Naive thymus-derived CD4-positive, alpha-beta T cell (primary cell): ENCODE measurements around the gene CXCL5. TPM values are rescaled to one million over a fixed set of nuclear protein-coding genes. Genes with fewer than 3 reads are reported as not detected.

Experiments
- ATAC-seq: fragments of 150-1000 bp; cut with Tn5 transposase; 2 replicates; pipeline ENCODE4 v1.10.0; 2021; ENCODE audit warnings: mild to moderate bottlenecking, moderate library complexity
- CTCF ChIA-PET: fragments of 350-600 bp; sonication (Branson Sonifier 250); formaldehyde crosslinking; loops from one replicate; lab custom pipeline; 2021; ENCODE audit warnings: antibody characterized with exemption; lab: Charles Lee
- POLR2A ChIA-PET: fragments of 350-600 bp; sonication (Branson Sonifier 250); formaldehyde crosslinking; loops from one replicate; lab custom pipeline; 2021; ENCODE audit warnings: antibody characterized with exemption, inconsistent platforms; lab: Charles Lee
- DNase-seq, 9 donors: peaks; one replicate each; pipeline versions ENCODE4 v3.0.0 to v3.0.0-alpha.2; 2020 to 2022; ENCODE audit warnings: mixed read lengths in 1 of 9
- H3K27ac ChIP-seq: one replicate; pipeline ENCODE4 v1.7.0; 2013; ENCODE audit warnings: mild to moderate bottlenecking, low read depth, low read length, moderate library complexity
- H3K27me3 ChIP-seq, 2 donors: one replicate each; pipeline ENCODE4 v1.7.0; 2013; ENCODE audit warnings: low read length in 2 of 2, mild to moderate bottlenecking in 2 of 2, moderate library complexity in 2 of 2; ENCODE audit not compliant: control insufficient read depth in 2 of 2, insufficient read depth in 2 of 2
- H3K36me3 ChIP-seq, 3 experiments: 1 replicate in 2 of 3; 2 replicates in 1 of 3; pipeline ENCODE4 v1.7.0; 2013; ENCODE audit warnings: low read length in 3 of 3, mild to moderate bottlenecking in 3 of 3, moderate library complexity in 1 of 3; ENCODE audit not compliant: insufficient read depth in 3 of 3, control insufficient read depth in 2 of 3
- H3K4me1 ChIP-seq, 2 donors: one replicate each; pipeline ENCODE4 v1.7.0; 2013; ENCODE audit warnings: low read length in 2 of 2, mild to moderate bottlenecking in 2 of 2, moderate library complexity in 1 of 2; ENCODE audit not compliant: control insufficient read depth in 2 of 2, insufficient read depth in 2 of 2
- H3K4me3 ChIP-seq: 2 replicates; pipeline ENCODE4 v1.7.0; 2013; ENCODE audit warnings: mild to moderate bottlenecking, low read length
- H3K9me3 ChIP-seq, 3 experiments: 1 replicate in 2 of 3; 2 replicates in 1 of 3; pipeline ENCODE4 v1.7.0; 2013; ENCODE audit warnings: low read length in 3 of 3; ENCODE audit not compliant: control insufficient read depth in 2 of 3
- H3K27ac Mint-ChIP-seq, 9 donors: one replicate each; pipeline ENCODE4 v1.8.0; 2020 to 2022; ENCODE audit warnings: mixed read lengths in 9 of 9, mild to moderate bottlenecking in 8 of 9, moderate library complexity in 5 of 9, inconsistent platforms in 2 of 9
- H3K27me3 Mint-ChIP-seq, 5 donors: one replicate each; pipeline ENCODE4 v1.8.0; 2021 to 2022; ENCODE audit warnings: mixed read lengths in 5 of 5, mild to moderate bottlenecking in 1 of 5
- H3K36me3 Mint-ChIP-seq, 5 donors: one replicate each; pipeline ENCODE4 v1.8.0; 2020 to 2022; ENCODE audit warnings: mixed read lengths in 5 of 5, mild to moderate bottlenecking in 3 of 5, inconsistent platforms in 1 of 5
- H3K4me1 Mint-ChIP-seq, 7 donors: one replicate each; pipeline ENCODE4 v1.8.0; 2020 to 2022; ENCODE audit warnings: mixed read lengths in 7 of 7, mild to moderate bottlenecking in 3 of 7, inconsistent platforms in 1 of 7
- H3K4me3 Mint-ChIP-seq, 10 donors: one replicate each; pipeline ENCODE4 v1.8.0; 2020 to 2022; ENCODE audit warnings: mild to moderate bottlenecking in 10 of 10, mixed read lengths in 10 of 10, moderate library complexity in 6 of 10, inconsistent platforms in 2 of 10
- H3K9me3 Mint-ChIP-seq, 11 donors: one replicate each; pipeline ENCODE4 v1.8.0; 2020 to 2022; ENCODE audit warnings: mixed read lengths in 11 of 11, mild to moderate bottlenecking in 4 of 11, inconsistent platforms in 1 of 11, moderate library complexity in 1 of 11
- intact Hi-C, 2 donors: fragments of 100-400 bp; cut with micrococcal nuclease; formaldehyde crosslinking; loops; one replicate each; pipeline ENCODE4 v1.15.1; 2023
- polyA plus RNA-seq, 2 donors: library from polyadenylated mRNA; unstranded; fragments of 300-500 nt; fragmentation: Illumina TruSeq; gene quantifications; one replicate each; pipeline ENCODE4 v1.2.3, GENCODE V29; 2021
- total RNA-seq, 6 experiments: library from RNA in 5 of 6; stranded (reverse) in 5 of 6; gene quantifications; 1 replicate in 5 of 6; 2 replicates in 1 of 6; pipeline ENCODE4 v1.2.3 and lab custom pipeline; 2021 to 2026

The CXCL5 gene
- total and polyA plus RNA-seq, 7 experiments from 2014 or later: 0.29 TPM; not detected in 6

DNA sequence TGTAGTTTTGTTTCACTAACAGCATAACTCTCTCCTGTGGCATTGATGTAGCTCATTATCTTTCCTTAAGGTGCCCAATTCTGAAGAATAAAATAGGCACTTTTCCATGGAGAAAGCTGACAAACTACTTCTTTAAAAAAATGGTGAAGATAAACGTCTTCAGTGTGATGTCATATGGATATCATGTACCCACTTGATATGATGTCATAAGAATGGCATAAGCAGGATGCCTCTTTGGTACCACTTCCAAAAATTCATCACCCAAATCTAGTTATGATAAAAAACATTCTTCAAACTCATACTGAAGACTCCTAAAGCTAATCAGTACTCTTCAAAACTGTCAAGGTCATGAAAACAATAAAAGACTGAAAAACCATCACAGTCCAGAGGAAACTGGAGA lies 42.9 kb upstream of the CXCL5 start:
- intact Hi-C loops: no loop called here
- peaks cover 0 to 7% of the 10 kb centered on the region in 2 donors for H3K27me3 ChIP-seq
- DNase-seq (no peak), ATAC-seq (no peak)
- no peaks in the 10 kb centered on the region for H3K9me3 Mint-ChIP-seq
- peaks cover 8 to 20% (median 16%) of the 10 kb centered on the region in 7 donors for H3K4me1 Mint-ChIP-seq
- H3K27ac Mint-ChIP-seq: no peak overlapping the region
- no peaks in the 10 kb centered on the region for H3K36me3 ChIP-seq
- H3K27me3 Mint-ChIP-seq: peaks cover 44 to 65% (median 53%) of the 10 kb centered on the region in 5 donors
- H3K36me3 Mint-ChIP-seq: no peaks in the 10 kb centered on the region
- H3K4me3 Mint-ChIP-seq: no peak overlapping the region
- H3K4me1 ChIP-seq: no peaks in the 10 kb centered on the region
- ChIA-PET POLR2A (no interaction called here), CTCF (no interaction called here)
- H3K4me3 ChIP-seq: no peak overlapping the region
- no peaks in the 10 kb centered on the region for H3K9me3 ChIP-seq
- no peak overlapping the region for H3K27ac ChIP-seq

DNA sequence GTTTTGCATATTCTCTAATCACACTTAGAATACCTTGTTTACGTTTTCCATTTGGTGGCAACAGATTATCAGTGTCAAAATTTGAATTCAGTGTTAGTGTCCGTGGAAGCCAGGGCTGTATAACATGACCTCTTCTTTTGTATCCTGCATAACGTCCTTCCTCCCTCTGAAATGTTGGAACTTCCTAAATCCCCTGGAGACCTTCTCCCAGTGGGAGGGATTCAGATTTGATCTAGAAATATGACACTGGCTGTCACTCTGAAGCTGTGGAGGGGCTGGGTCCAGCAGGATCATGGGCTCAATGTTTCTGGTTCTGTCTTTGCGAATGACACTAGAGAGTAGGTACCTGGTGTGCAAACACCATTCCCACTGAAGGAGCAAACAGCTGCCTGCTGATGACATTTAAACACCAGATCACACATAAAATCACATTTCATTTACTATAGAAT lies 40.9 kb upstream of the CXCL5 start:
- ChIA-PET CTCF (no interaction called here), POLR2A (no interaction called here)
- Histone ChIP-seq H3K9me3 (no peaks in the 10 kb centered on the region), H3K36me3 (no peaks in the 10 kb centered on the region), H3K4me3 (peak overlapping the region; percentile 54), H3K27ac (no peak overlapping the region), H3K27me3 (peaks cover 0 to 7% of the 10 kb centered on the region in 2 donors), H3K4me1 (no peaks in the 10 kb centered on the region)
- no peaks in the 10 kb centered on the region for H3K36me3 Mint-ChIP-seq
- peaks cover 58 to 68% (median 66%) of the 10 kb centered on the region in 5 donors for H3K27me3 Mint-ChIP-seq
- intact Hi-C loops: no loop called here
- peaks cover 8 to 20% (median 16%) of the 10 kb centered on the region in 7 donors for H3K4me1 Mint-ChIP-seq
- no peaks in the 10 kb centered on the region for H3K9me3 Mint-ChIP-seq
- ATAC-seq (no peak), DNase-seq (no peak)
- no peak overlapping the region for H3K27ac Mint-ChIP-seq
- peak overlapping the region; percentile 42 to 90 (median 79) for H3K4me3 Mint-ChIP-seq

GRCh38 chr4:74038425-74039314 lies 40.2 kb upstream of the CXCL5 start, which contains the start of gene CXCL3:
Gene CXCL3 (minus strand): TSS chr4:74038689. CDS start chr4:74038611, 78 bp downstream.
- CTCF ChIA-PET: no interaction called here
- peak within 1 kb of the TSS in 1 of 9 donors; percentile 76 for H3K27ac Mint-ChIP-seq
- peak within 1 kb of the TSS; percentile 54 for H3K4me3 ChIP-seq
- no peaks in the 10 kb centered on the region for H3K9me3 Mint-ChIP-seq
- ATAC-seq (peak; percentile 70), DNase-seq (peak in 4 of 9 donors; percentile 7 to 24 (median 16))
- H3K36me3 ChIP-seq: no peaks in the 10 kb centered on the region
- POLR2A ChIA-PET: no interaction called here
- peaks cover 8 to 20% (median 16%) of the 10 kb centered on the region in 7 donors for H3K4me1 Mint-ChIP-seq
- peak within 1 kb of the TSS; percentile 66 to 90 (median 84) for H3K4me3 Mint-ChIP-seq
- H3K27me3 ChIP-seq: peaks cover 0 to 7% of the 10 kb centered on the region in 2 donors
- intact Hi-C loops: no loop called here
- H3K9me3 ChIP-seq: no peaks in the 10 kb centered on the region
- H3K36me3 Mint-ChIP-seq: no peaks in the 10 kb centered on the region
- H3K27ac ChIP-seq: no peak within 1 kb of the TSS
- no peaks in the 10 kb centered on the region for H3K4me1 ChIP-seq
- peaks cover 58 to 67% (median 65%) of the 10 kb centered on the region in 5 donors for H3K27me3 Mint-ChIP-seq

GRCh38 chr4:74038086-74038424 lies 39.6 kb upstream of the CXCL5 start:
- Mint-ChIP-seq H3K4me3 (peak overlapping the region; percentile 66 to 87 (median 83)), H3K36me3 (no peaks in the 10 kb centered on the region), H3K9me3 (peaks cover 0 to under 1% (median 0%) of the 10 kb centered on the region in 11 donors), H3K27me3 (peaks cover 54 to 62% (median 59%) of the 10 kb centered on the region in 5 donors), H3K27ac (peak overlapping the region in 1 of 9 donors; percentile 76), H3K4me1 (peaks cover 8 to 20% (median 16%) of the 10 kb centered on the region in 7 donors)
- Histone ChIP-seq H3K4me3 (no peak overlapping the region), H3K9me3 (no peaks in the 10 kb centered on the region), H3K27ac (no peak overlapping the region), H3K27me3 (peaks cover 0 to 7% of the 10 kb centered on the region in 2 donors), H3K4me1 (no peaks in the 10 kb centered on the region), H3K36me3 (no peaks in the 10 kb centered on the region)
- CTCF ChIA-PET: no interaction called here
- POLR2A ChIA-PET: no interaction called here
- ATAC-seq (no peak), DNase-seq (peak in 1 of 9 donors; percentile 5)
- intact Hi-C loops: no loop called here

DNA sequence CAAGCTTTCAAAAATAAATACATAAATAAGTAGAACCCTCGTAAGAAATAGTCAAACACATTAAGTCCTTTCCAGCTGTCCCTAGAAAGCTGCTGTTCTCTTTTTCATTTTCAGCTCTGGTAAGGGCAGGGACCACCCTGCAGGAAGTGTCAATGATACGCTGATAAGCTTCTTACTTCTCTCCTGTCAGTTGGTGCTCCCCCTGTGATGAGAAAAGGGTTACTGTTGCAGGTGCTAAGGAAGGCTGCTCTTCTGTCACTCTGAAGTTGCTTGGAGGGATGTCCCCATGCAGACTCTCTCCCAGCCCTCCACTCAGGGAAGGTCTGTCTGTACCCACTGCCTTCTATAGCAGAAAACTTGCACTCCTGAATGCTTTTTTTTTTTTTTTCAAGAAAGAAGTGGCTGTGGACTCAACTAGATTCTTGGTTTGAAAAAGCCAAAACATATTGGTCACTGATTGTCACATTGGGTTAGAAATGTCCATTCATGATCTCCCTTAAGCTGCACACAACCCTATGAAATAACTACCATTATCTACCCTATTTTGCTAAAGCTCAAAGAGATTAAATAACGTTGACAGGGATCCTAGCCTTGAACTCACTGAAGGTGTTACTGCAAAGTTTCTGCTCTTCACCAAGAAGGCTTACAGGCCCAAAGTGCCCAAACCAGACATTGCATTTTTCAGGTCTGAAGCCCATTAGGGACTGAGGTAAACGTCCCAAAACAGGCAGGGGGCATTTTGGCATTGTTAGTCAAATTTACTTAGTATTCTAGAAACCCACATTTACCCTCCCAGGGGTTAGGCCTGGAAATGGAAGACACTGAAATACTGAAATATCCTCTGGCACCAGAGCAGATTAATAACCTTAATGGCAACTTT lies 38.8 kb upstream of the CXCL5 start:
- H3K9me3 Mint-ChIP-seq: peaks cover 0 to 5% (median 0%) of the 10 kb centered on the region in 11 donors
- no peak for DNase-seq
- peaks cover 8 to 20% (median 16%) of the 10 kb centered on the region in 7 donors for H3K4me1 Mint-ChIP-seq
- H3K27ac ChIP-seq: no peak overlapping the region
- H3K27me3 ChIP-seq: peaks cover 0 to 7% of the 10 kb centered on the region in 2 donors
- no peak for ATAC-seq
- ChIA-PET CTCF (no interaction called here), POLR2A (no interaction called here)
- H3K4me1 ChIP-seq: no peaks in the 10 kb centered on the region
- peaks cover 59 to 63% (median 62%) of the 10 kb centered on the region in 5 donors for H3K27me3 Mint-ChIP-seq
- no peak overlapping the region for H3K4me3 ChIP-seq
- peaks cover 0 to 4% (median 0%) of the 10 kb centered on the region in 5 donors for H3K36me3 Mint-ChIP-seq
- H3K9me3 ChIP-seq: no peaks in the 10 kb centered on the region
- no peak overlapping the region for H3K27ac Mint-ChIP-seq
- intact Hi-C loops: no loop called here
- H3K36me3 ChIP-seq: no peaks in the 10 kb centered on the region
- H3K4me3 Mint-ChIP-seq: peak overlapping the region; percentile 66 to 87 (median 83)

- no peak overlapping the region for H3K4me3 ChIP-seq
- H3K27ac ChIP-seq: no peak overlapping the region
- Mint-ChIP-seq H3K36me3 (peaks cover 0 to 4% (median 0%) of the 10 kb centered on the region in 5 donors), H3K4me1 (peaks cover under 1 to 8% (median 6%) of the 10 kb centered on the region in 7 donors), H3K27me3 (peaks cover 29 to 37% (median 32%) of the 10 kb centered on the region in 5 donors), H3K27ac (no peak overlapping the region), H3K4me3 (no peak overlapping the region), H3K9me3 (peaks cover 0 to 5% (median 0%) of the 10 kb centered on the region in 11 donors)
- ATAC-seq: peak; percentile 79
- CTCF ChIA-PET: no interaction called here
- H3K27me3 ChIP-seq: peaks cover 0 to 5% of the 10 kb centered on the region in 2 donors
- H3K36me3 ChIP-seq: no peaks in the 10 kb centered on the region
- intact Hi-C loops: no loop called here
- H3K4me1 ChIP-seq: no peaks in the 10 kb centered on the region
- POLR2A ChIA-PET: no interaction called here
- no peaks in the 10 kb centered on the region for H3K9me3 ChIP-seq
- DNase-seq: no peak
Measured at GRCh38 chr4:74033739-74034138, 35.3 kb upstream of the CXCL5 start.
